Progenitor cell of endocrine pancreas (in vitro differentiated cells): ENCODE measurements around the gene SIGLEC6. TPM values are rescaled to one million over a fixed set of nuclear protein-coding genes. Genes with fewer than 3 reads are reported as not detected.

ENCODE experiments used
- DNase-seq: peaks from one replicate; pipeline ENCODE4 v3.0.0; 2021; ENCODE audit warnings: low spot score; ENCODE audit not compliant: unreplicated experiment
- H3K27ac Mint-ChIP-seq: 2 replicates; pipeline ENCODE4 v1.8.0; 2021; ENCODE audit warnings: mild to moderate bottlenecking, moderate library complexity, mixed read lengths
- H3K27me3 Mint-ChIP-seq: 2 replicates; pipeline ENCODE4 v1.8.0; 2021; ENCODE audit warnings: mixed read lengths
- H3K36me3 Mint-ChIP-seq: 2 replicates; pipeline ENCODE4 v1.8.0; 2022; ENCODE audit warnings: mixed read lengths; ENCODE audit not compliant: insufficient read depth
- H3K4me1 Mint-ChIP-seq: 2 replicates; pipeline ENCODE4 v1.8.0; 2021; ENCODE audit warnings: low read depth, mixed read lengths
- H3K4me3 Mint-ChIP-seq: 2 replicates; pipeline ENCODE4 v1.8.0; 2021; ENCODE audit warnings: low read depth, mild to moderate bottlenecking, moderate library complexity, mixed read lengths
- H3K9me3 Mint-ChIP-seq: 2 replicates; pipeline ENCODE4 v1.8.0; 2021; ENCODE audit warnings: low read depth, mixed read lengths
- total RNA-seq: library from RNA; stranded (reverse); gene quantifications from 2 replicates; pipeline ENCODE4 v1.2.1, GENCODE V29; 2021
- TF ChIP-seq, protein P1 (sequence below): fragments of 200-600 bp; sonication (generic); IDR thresholded peaks from one replicate; pipeline ENCODE4 v1.5.0; 2021; ENCODE audit warnings: antibody characterized with exemption, mild to moderate bottlenecking; ENCODE audit not compliant: unreplicated experiment

SIGLEC6 gene
- total RNA-seq, 1 donor from 2014 or later: not detected

DNA sequence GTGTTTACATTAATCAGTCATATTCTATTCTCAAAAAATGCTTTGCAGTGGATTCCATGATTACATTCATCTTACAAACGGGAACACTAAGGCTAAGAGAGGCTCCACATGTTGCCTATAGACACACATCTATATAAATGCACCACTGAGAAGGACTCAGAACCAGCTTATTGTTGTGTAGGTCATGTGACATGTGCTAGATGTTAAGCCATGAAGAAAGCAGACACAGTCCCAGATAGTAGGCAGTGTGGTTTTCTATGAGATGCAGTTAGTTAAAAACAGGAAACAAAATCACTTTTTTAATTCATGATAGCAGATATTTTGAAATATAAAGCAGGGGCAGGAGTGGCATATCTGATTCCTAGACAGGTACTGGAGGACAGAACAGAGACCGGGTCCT, 10.7 kb downstream of the SIGLEC6 start:
- H3K4me3 Mint-ChIP-seq: no peak overlapping the region
- H3K36me3 Mint-ChIP-seq: no peaks in the 10 kb centered on the region
- TF ChIP-seq, protein P1, sequence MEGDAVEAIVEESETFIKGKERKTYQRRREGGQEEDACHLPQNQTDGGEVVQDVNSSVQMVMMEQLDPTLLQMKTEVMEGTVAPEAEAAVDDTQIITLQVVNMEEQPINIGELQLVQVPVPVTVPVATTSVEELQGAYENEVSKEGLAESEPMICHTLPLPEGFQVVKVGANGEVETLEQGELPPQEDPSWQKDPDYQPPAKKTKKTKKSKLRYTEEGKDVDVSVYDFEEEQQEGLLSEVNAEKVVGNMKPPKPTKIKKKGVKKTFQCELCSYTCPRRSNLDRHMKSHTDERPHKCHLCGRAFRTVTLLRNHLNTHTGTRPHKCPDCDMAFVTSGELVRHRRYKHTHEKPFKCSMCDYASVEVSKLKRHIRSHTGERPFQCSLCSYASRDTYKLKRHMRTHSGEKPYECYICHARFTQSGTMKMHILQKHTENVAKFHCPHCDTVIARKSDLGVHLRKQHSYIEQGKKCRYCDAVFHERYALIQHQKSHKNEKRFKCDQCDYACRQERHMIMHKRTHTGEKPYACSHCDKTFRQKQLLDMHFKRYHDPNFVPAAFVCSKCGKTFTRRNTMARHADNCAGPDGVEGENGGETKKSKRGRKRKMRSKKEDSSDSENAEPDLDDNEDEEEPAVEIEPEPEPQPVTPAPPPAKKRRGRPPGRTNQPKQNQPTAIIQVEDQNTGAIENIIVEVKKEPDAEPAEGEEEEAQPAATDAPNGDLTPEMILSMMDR: no peak
- no peaks in the 10 kb centered on the region for H3K4me1 Mint-ChIP-seq
- peaks cover 7% of the 10 kb centered on the region for H3K9me3 Mint-ChIP-seq
- no peak overlapping the region for H3K27ac Mint-ChIP-seq
- no peak for DNase-seq
- peaks cover 15% of the 10 kb centered on the region for H3K27me3 Mint-ChIP-seq

DNA sequence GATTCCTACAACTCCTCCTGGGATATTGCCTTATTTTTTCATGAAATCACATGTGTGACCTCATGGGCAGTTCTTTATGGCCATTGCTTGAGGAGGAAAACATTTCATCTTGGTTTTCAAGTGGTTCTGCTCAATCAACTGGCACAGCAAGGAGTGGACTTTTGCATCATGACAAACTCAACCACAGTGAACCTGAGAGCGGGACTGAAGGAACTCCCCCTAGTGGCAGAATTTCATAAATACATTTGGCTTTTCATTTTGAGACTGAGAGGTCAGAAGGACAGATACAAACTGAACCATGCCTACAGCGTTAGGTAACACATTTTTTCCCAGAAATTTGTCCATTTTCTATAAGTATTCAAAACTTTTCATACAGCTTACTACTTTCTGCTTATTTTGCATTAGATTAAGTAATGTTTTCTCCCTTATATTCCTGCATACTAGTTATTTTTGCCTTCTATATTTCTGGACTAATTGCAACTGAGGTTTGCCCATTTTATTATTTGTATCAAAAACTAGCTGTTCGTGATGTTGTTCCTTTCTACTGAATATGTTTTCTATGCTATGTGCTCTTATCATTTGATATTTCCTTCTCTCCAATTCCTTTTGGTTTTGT, 16.5 kb downstream of the SIGLEC6 start:
- H3K9me3 Mint-ChIP-seq: peaks cover 4% of the 10 kb centered on the region
- no peak overlapping the region for H3K27ac Mint-ChIP-seq
- no peak overlapping the region for H3K4me3 Mint-ChIP-seq
- peaks cover 27% of the 10 kb centered on the region for H3K27me3 Mint-ChIP-seq
- TF ChIP-seq, protein P1: peak; percentile 74
- H3K36me3 Mint-ChIP-seq: no peaks in the 10 kb centered on the region
- no peak for DNase-seq
- H3K4me1 Mint-ChIP-seq: no peaks in the 10 kb centered on the region

DNA sequence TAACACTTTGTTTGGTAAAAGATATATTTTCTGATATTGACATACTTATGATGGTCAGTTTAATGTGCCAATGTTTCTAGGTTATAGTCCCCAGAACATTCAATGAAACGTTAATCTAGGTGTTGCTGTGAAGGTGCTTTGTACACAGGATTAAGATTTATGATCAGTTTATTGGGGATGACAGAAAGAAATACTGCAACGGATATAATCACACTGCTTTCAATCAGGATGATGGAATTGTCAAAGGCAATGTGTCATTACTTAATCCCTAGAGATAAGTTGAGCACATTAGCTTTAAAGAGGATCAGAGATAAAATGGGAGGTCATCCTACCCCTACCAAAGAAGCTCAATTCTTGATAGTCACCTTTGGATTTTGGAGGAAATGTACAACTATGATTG, 17.5 kb downstream of the SIGLEC6 start:
- TF ChIP-seq, protein P1: no peak
- peaks cover 27% of the 10 kb centered on the region for H3K27me3 Mint-ChIP-seq

DNA sequence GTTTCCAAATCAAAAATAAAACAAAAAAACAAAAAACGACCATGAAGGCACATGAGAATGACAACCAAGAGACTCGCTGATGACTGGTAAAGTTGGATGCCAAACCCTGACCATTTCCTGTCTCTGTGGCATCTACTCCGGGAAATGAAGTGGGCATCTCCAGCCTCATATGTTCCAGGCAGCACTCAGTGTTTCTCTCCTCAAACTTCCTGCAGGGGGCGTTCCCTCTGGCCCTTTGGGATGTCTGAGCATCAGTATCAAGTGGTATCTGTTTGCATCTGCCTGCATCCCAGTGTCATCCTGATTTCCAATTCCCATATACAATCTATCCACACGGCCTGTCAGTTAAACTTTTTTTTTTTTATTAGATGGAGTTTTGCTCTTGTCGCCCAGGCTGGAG, 20.1 kb downstream of the SIGLEC6 start:
- Mint-ChIP-seq H3K9me3 (no peaks in the 10 kb centered on the region), H3K27me3 (peaks cover 24% of the 10 kb centered on the region), H3K27ac (no peak overlapping the region), H3K4me3 (no peak overlapping the region), H3K4me1 (no peaks in the 10 kb centered on the region), H3K36me3 (no peaks in the 10 kb centered on the region)
- no peak for DNase-seq
- TF ChIP-seq, protein P1: peak; percentile 37

More for the DNA sequence above, 17.5 kb downstream of the SIGLEC6 start:
- Mint-ChIP-seq H3K4me3 (no peak overlapping the region), H3K4me1 (no peaks in the 10 kb centered on the region), H3K9me3 (peaks cover 4% of the 10 kb centered on the region), H3K27ac (no peak overlapping the region), H3K36me3 (no peaks in the 10 kb centered on the region)
- no peak for DNase-seq

DNA sequence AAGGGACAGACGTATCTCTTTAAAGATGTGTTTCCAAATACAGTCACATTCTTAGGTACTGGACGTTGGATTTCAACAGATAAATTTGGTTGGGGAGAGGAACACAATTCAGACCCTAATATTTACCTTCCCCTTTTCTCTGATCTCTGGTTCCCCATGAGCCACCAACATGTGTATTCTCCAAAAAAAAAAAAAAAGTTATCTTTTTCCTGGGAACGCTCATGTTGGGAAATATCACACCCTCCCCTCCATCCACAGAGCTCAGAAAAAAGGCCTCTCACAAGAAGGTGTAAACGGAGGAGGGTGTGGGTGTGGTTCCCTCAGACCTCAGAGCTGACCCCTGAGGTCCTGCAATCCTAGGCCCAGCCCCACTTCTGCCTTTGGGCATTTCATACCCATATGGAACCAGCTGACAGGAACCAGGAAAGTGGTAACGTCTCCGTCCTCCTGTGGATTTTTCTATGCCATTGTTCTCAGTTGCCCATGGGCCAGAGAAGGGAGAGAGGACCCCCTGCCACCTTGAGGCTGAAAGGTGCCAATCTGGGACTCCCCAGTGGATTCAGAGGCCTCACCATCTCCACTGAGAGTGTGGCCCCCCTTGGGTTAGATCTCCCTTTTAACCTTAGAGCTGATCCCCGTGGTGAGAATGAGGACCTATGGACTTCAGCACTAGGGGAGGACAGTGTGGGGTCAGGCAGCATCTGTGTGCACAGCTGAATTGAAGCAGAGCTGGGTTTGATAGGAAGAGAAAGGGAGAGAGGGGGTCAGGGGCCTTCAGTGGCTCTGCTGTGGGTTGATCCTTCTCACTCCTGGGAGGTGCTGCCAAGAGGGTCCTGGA, 21.4 kb downstream of the SIGLEC6 start:
- H3K9me3 Mint-ChIP-seq: no peaks in the 10 kb centered on the region
- DNase-seq: no peak
- H3K4me3 Mint-ChIP-seq: no peak overlapping the region
- H3K27me3 Mint-ChIP-seq: peaks cover 24% of the 10 kb centered on the region
- TF ChIP-seq, protein P1: no peak
- H3K27ac Mint-ChIP-seq: no peak overlapping the region
- H3K36me3 Mint-ChIP-seq: no peaks in the 10 kb centered on the region
- H3K4me1 Mint-ChIP-seq: no peaks in the 10 kb centered on the region
